Measurements from ENCODE around the gene TTC3.
"Not testable (repeated sequence)": the region's sequence is repeated elsewhere in the genome, so short reads cannot be mapped to it uniquely, and the experiment has no call there.

DNA sequence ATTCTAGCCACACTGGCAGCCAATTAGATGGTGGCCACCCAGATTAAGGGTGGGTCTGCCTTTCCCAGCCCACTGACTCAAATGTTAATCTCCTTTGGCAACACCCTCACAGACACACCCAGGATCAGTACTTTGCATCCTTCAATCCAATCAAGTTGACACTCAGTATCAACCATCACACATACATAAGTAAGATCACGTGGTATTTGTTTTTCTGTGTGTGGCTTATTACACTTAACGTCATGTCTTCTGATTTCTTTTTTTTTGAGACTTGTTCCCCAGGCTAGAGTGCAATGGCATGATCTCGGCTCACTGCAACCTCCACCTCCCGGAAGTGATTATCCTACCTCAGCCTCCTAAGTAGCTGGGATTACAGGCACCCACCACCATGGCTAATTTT, 38.7 kb upstream of the TTC3 start:
- TF ChIP-seq, protein P1, sequence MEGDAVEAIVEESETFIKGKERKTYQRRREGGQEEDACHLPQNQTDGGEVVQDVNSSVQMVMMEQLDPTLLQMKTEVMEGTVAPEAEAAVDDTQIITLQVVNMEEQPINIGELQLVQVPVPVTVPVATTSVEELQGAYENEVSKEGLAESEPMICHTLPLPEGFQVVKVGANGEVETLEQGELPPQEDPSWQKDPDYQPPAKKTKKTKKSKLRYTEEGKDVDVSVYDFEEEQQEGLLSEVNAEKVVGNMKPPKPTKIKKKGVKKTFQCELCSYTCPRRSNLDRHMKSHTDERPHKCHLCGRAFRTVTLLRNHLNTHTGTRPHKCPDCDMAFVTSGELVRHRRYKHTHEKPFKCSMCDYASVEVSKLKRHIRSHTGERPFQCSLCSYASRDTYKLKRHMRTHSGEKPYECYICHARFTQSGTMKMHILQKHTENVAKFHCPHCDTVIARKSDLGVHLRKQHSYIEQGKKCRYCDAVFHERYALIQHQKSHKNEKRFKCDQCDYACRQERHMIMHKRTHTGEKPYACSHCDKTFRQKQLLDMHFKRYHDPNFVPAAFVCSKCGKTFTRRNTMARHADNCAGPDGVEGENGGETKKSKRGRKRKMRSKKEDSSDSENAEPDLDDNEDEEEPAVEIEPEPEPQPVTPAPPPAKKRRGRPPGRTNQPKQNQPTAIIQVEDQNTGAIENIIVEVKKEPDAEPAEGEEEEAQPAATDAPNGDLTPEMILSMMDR (conservative IDR thresholded peaks at IDR 0.05; ENCODE audit: low read length): not testable (repeated sequence)
- TF ChIP-seq EZH2phosphoT487 (IDR thresholded peaks at IDR 0.05; ENCODE audit: borderline replicate concordance): not testable (repeated sequence)
